ENCODE data around the gene ZCCHC12.
A peak's percentile ranks its signal among the peaks of the same experiment; 100 is the strongest.

ZCCHC12 gene

DNA sequence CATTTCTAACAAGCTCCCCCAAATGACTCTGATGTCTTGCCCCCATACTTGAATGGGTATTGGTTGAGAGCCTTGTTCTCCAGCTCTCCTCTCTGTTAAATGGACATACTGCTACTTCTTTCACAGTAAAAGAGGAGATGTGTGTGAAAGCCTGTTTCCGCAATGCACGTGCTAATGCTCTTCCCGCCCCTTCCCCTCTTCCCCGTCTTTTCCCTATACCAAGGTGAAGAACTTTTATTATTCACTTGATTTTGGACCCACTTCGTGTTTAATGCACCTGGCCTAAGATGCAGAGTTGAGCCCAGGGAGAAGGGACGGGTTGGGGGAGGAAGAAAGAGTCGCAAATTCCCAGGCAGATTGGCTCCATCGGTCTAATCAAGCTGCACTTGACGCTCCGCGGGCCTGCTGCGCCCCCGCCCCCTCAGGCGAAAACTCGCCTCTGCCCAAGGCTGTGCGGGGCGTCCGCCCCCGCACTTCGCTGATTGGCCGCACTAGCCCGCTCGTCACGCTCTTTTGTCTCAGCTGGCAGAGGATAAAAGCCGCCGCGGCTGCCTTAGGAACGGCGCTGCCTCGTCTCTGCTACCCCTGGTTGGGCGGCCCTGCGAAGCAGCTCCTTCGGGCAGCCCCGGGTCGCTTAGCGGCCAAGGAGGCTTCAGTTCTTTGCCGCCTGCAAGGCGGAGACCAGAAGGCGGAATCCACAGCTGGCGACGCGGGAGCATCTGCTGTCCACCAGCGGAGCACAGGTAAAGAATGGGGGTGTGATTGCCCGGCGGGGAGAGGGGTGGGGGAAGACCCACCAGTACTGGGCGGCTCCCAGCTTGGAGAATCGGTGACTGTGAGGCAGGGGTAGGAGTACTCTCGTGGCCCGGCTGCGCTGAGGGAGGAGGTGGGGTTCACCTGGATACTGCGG, at the start of gene ZCCHC12:
Gene ZCCHC12, plus strand, starts transcription at position 562 of the 910 bp plus-strand sequence. CDS start 1,421 bp downstream, outside the sequence.
- H3K4me3 ChIP-seq (replicated peaks in 1 of 2; ENCODE audit: low read depth in 2 of 2, low read length in 2 of 2): peak within 1 kb of the TSS; percentile 21
- peak; percentile 33 to 45 for DNase-seq (ENCODE audit: low read depth in 2 of 2)
- TF ChIP-seq, protein P1, sequence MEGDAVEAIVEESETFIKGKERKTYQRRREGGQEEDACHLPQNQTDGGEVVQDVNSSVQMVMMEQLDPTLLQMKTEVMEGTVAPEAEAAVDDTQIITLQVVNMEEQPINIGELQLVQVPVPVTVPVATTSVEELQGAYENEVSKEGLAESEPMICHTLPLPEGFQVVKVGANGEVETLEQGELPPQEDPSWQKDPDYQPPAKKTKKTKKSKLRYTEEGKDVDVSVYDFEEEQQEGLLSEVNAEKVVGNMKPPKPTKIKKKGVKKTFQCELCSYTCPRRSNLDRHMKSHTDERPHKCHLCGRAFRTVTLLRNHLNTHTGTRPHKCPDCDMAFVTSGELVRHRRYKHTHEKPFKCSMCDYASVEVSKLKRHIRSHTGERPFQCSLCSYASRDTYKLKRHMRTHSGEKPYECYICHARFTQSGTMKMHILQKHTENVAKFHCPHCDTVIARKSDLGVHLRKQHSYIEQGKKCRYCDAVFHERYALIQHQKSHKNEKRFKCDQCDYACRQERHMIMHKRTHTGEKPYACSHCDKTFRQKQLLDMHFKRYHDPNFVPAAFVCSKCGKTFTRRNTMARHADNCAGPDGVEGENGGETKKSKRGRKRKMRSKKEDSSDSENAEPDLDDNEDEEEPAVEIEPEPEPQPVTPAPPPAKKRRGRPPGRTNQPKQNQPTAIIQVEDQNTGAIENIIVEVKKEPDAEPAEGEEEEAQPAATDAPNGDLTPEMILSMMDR (IDR thresholded peaks at IDR 0.05; ENCODE audit: low read depth, low read length): no peak

DNA sequence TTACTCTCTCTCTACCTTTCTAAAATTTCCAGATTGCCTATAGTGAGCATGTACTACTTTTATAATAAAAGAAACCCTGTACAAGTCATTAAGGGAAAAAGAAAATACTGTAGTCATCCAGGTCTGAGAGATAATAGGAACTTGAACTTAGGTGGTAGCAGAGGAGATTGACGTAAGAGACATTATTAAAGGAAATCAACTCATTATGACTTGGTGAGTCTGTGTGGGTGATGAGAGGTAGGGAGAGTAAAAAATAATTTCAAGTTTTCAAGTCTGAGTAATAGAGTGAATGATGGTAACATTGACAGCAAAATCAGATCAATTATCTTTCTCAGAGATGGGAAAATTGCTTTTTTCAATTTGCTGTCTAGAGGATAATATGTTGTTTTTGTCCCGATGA, 44.0 kb upstream of the ZCCHC12 start:
- DNase-seq (ENCODE audit: low read depth in 2 of 2): no peak
- TF ChIP-seq, protein P1 (IDR thresholded peaks at IDR 0.05; ENCODE audit: low read depth, low read length): no peak
- no peak overlapping the region for H3K4me3 ChIP-seq (replicated peaks in 1 of 2; ENCODE audit: low read depth in 2 of 2, low read length in 2 of 2)

DNA sequence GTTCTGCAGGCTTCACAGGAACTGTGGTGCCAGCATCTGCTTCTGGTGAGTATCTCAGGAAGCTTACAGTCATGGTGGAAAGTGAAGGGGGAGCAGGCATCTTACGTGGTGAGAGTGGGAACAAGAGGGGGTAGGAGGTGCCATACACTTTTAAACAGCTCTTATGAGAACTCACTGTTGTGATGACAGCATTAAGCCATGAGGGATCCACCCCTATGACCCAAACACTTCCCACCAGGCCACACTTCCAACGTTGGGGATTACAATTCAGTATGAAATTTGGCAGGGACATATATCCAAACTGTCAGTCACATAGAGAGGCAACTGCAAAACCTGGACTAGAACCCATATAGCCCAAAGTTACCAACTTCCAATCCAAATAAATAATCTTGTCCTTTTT, 43.1 kb upstream of the ZCCHC12 start:
- H3K4me3 ChIP-seq (replicated peaks in 1 of 2; ENCODE audit: low read depth in 2 of 2, low read length in 2 of 2): no peak overlapping the region
- TF ChIP-seq, protein P1 (IDR thresholded peaks at IDR 0.05; ENCODE audit: low read depth, low read length): no peak
- DNase-seq (ENCODE audit: low read depth in 2 of 2): peak; percentile 17 to 72

DNA sequence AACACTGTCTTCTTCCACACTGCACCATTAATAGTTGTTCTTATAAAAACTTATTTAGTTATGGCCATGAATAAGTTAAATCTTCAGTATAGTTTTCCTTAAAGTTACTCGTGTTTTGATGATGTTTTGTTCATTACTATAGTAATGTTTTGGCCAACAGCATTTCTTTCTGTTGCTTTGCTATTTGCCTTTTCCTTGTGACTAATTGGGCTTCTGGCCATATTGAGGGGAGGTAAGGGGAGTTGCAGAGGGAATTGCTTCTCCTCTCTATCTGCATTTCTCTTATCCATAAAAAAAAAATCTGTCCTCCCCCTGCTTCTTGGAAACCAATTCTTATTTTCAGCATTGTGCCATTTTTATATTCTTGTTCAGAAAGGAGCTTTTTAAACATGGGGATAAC, 42.7 kb upstream of the ZCCHC12 start:
- TF ChIP-seq, protein P1 (IDR thresholded peaks at IDR 0.05; ENCODE audit: low read depth, low read length): no peak
- no peak overlapping the region for H3K4me3 ChIP-seq (replicated peaks in 1 of 2; ENCODE audit: low read depth in 2 of 2, low read length in 2 of 2)
- peak; percentile 48 to 86 for DNase-seq (ENCODE audit: low read depth in 2 of 2)

DNA sequence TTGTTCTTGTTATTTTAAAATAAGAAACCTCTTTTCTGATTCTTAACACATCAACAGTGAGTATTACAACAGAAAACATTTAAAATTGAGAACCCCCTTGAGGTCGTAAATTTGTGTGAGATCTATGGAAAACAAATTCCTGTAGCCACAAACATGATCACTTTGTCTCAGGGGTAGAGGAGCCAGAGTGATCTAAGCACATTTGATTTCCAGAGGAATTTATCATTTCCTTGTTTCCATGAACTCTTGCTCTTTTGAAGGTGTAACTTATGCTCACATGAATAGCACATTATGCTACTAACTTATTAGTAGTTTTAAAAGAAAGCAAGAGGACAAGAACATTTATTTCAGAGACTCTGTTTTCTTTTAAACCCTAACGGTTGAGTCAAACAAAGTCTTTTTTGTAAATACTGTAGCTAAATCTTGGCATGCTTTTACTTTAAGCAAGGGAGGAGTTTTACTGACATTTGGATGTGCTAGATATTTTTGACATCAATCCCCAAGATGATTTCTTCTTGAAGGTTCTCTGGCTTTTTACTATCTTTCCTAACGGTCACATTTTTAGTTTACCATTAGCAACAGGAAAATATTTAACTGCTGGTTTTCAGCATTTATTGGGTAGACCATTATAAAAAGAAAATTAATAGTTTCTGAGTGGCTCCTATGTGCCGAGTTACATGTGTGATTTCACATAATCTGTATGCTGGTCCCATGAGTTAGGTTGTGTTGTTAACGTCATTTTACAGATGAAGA, 27.9 kb upstream of the ZCCHC12 start:
- TF ChIP-seq, protein P1 (IDR thresholded peaks at IDR 0.05; ENCODE audit: low read depth, low read length): no peak
- no peak overlapping the region for H3K4me3 ChIP-seq (replicated peaks in 1 of 2; ENCODE audit: low read depth in 2 of 2, low read length in 2 of 2)
- peak in 1 of 2 donors; percentile 14 for DNase-seq (ENCODE audit: low read depth in 2 of 2)

DNA sequence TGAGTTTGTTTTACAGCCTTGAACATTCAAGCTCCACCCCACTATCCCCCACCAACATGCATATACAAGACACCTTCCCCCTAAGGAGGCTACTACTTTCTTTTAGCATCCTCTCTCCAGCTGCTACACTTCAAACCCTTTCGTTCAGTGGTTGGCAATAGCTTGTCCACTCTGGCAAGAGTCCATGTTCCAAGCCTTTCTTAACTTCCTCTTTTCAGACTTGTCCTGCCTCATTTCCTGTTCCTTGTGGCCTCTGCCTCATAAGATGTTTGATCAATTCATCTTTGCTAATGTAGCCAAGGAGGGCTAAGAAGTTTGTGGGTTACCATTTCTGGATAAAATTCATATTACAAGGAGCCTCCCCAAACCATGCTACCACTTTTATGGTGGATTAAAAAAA, 20.8 kb upstream of the ZCCHC12 start:
- TF ChIP-seq, protein P1 (IDR thresholded peaks at IDR 0.05; ENCODE audit: low read depth, low read length): no peak

More for the DNA sequence above, 20.8 kb upstream of the ZCCHC12 start:
- peak; percentile 69 to 84 for DNase-seq (ENCODE audit: low read depth in 2 of 2)
- no peak overlapping the region for H3K4me3 ChIP-seq (replicated peaks in 1 of 2; ENCODE audit: low read depth in 2 of 2, low read length in 2 of 2)
